Kidney glomerular epithelial cell (primary cell): ENCODE measurements around the gene KIRREL3.

Experiments used
- DNase-seq: peaks from one replicate; lab custom pipeline; 2025; lab: John Stamatoyannopoulos, UW

KIRREL3 gene

GRCh38 chr11:126914941-126915340 lies 85.6 kb downstream of the KIRREL3 start:
- no peak for DNase-seq

DNA sequence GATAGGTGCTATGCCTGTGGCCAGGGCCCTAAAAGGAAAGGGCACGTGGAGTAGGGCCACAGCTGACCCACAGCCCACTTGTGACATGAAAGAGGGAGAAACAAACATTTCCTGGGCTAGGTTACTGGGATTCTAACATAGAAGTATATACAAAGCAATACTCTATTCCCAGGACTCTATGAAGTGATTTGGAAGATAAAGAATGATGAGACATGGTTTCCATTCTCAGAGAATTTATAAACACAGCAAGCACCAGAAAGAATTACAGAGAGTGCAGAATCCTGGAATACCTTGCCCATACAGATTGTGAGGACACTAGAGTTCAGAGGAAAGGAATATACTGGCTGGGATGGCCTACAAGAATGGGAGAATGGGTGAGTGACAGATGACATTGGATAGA lies 86.4 kb downstream of the KIRREL3 start:
- no peak for DNase-seq

DNA sequence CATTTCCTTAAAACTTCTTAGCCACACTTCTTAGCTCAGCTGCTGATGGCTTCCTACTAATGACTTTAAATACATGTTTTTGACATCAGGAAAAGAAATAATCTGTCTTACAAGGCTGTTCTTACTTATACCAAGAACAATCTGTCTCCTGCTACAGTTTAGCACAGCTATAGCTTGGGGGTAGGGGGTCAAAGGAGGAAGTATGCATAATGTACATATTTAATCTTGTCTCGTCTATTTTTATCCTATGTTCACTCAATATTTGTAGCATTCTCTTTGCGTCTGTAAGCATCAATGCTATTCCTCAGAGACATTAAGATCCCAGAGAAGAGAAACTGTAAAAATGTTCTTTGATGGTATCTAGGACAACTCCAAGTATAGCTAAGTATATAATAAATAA lies 96.0 kb downstream of the KIRREL3 start:
- no peak for DNase-seq

GRCh38 chr11:126901783-126902182 lies 98.8 kb downstream of the KIRREL3 start:
- DNase-seq = no peak

DNA sequence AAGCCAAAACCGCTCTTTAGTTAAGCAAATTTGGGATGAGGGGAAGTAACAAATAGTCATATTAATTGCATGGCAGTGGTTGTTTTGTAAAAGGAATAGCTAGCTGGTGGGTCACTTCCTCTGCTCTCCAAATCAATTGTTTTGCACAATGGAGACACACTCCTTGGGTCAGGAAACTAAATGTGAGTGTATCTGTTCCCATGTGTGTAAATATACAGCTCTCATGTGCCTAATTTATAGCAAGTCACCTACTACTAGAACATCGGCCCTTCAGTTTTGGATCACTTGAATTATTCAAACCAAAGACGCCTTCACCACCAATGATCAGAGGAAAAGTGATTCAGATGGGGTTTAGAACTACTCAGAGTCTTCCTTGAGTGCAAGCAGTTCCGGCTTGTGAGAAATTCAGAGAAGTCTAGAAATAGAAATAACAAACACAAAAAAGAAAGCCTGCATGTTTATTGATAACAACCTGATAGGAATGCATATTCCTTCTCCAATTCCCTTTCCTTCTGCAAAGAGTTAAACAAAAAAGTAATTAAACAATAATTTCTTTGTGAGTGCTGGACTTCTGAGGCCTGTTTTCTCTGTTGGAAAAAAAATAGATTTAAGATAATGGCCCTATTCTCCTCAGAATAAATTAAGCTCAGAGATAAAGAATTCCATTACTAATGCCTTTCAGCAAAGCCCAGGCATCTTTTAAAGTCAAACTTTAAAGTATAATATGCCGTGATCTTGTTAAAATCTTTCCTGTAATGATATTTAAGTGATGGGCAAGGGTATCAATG lies 100.4 kb downstream of the KIRREL3 start:
- DNase-seq = no peak

DNA sequence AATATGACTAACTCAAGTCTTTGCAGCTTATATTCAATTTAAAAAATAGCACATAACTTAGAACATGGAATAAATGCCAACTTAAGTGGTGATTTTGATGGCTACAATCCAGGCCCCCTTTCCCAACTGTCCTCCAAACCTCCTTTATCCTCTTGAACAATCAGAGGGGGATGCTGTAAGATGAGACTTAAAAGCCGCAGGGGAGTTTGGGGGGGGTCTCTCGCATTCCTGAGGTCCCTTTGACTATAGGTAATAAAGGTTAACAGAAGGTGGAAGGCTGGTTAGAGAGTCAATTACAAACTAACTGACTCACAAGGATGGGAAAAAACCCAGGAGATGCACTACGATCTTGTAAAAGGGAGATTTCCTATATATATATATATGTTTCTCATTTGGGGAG lies 101.8 kb downstream of the KIRREL3 start:
- no peak for DNase-seq

- DNase-seq = no peak
Observed at GRCh38 chr11:126897430-126897829, 103.1 kb downstream of the KIRREL3 start.

- DNase-seq = no peak
Observed at GRCh38 chr11:126896025-126896424, 104.5 kb downstream of the KIRREL3 start.

DNA sequence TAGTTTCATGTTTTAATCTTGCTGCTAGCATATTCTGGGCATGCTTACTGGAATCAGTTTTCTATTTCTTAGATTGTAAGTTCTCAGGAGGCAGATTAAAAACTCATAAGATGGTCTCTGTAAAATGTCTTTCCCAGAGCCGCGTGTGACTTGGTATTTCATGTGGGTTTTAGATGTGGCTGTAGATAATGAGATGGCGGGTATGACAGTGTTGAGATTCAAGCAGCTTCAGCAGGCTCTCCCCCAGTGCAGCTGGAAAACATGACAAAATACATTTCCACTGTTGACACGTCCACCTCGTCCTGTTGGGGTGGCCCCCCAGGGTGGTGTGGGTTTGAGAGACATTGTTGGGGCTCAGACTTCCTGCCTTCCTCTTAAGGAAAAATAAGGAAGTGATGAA lies 106.8 kb downstream of the KIRREL3 start:
- no peak for DNase-seq

DNA sequence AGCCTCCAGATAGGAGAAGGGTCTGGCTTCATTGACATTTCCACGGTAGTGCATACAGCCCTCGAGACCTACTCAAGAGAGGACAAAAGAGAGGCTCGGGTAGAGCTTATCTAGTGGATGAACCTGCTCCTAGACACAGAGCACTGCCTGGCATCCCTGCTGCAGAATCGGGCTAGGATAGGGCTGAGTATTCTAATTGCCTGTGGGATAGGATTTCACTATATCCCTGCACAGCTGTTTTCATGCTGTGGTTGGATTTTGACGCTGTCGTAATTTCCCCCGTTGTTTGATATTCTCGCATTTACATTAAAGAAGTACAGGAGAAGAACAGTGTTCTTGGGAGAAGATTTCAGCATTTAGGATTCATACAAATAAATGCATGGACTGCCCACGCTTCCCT lies 107.8 kb downstream of the KIRREL3 start:
- no peak for DNase-seq

DNA sequence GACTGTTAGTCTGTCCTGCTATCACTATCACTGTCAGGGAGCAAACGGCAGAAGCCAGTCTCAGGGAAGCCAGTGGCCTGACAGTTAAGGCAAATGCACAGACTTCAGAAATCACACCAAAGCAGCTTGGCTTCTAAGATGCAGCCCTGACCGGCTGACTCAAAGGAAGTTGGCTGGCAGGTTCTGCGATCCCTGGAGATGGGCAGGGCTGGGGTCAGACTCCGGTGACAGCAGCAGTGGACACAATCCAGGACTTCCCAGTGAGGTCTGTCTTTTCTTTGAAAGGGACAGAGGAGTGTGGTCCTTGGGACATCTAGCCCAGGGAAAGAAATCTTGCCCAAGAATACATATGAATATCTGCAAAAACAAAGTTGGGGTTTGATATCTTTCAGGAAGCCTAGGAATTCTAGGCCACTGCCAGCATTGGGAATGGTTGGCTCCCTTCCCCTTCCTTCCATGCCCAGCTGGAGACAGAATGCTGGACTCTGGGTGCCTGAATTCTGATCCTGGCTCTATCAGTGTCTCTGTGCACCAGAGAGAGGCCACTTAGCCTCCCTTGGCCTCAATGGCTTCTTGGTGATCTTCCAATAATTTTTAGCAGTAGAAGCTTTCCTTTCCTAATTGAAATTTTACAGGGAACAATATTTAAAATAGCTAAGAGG lies 108.9 kb downstream of the KIRREL3 start:
- DNase-seq = no peak

DNA sequence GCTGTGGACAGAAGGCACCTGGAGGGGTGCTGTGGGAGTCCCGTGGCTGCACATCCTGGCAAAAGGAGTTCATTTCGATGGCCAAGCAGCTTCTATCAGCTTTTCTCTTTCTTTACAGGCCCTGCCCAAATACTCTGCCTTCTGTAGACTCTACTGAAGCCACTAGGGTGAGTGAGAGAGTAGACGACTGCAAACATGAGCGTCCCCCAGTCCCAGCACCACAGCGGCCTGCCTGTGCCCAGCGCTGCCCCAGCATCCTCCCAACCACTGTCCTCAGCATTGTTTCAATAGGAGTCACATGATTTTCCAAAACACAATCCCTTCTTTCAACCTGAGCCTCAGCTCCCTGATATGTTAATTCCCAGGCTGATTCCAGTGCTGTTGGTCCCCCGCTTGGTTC lies 110.0 kb downstream of the KIRREL3 start:
- DNase-seq = no peak

GRCh38 chr11:126888115-126888712 lies 112.4 kb downstream of the KIRREL3 start:
- DNase-seq = no peak

- DNase-seq = no peak
Observed at GRCh38 chr11:126886636-126887035, 113.9 kb downstream of the KIRREL3 start.

- no peak for DNase-seq
Observed at GRCh38 chr11:126886085-126886484, 114.5 kb downstream of the KIRREL3 start.

- peak; percentile 68 for DNase-seq
Observed at GRCh38 chr11:126884594-126884993, 116.0 kb downstream of the KIRREL3 start.

GRCh38 chr11:126884192-126884591 lies 116.4 kb downstream of the KIRREL3 start:
- no peak for DNase-seq

DNA sequence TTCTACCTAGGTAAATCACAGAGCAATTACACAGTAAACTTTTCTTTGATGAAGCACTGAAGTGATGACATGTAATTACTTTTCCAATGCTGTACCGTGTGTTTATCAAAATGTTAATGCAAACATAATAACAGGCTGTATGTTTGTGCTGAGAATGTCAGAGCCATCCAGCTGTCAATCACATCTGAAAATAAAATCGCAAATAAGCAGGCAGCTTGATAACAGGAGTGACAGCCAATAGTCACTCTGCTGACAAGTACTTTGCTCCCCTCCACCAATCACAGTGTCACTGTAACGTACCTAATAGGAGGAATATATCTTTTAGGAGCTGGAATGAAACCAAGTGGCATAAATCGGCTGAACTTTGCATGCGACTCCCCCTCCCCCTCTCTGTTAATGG lies 119.7 kb downstream of the KIRREL3 start:
- DNase-seq = no peak

GRCh38 chr11:126879516-126879915 lies 121.1 kb downstream of the KIRREL3 start:
- DNase-seq = no peak

- no peak for DNase-seq
Observed at GRCh38 chr11:126878913-126879482, 121.6 kb downstream of the KIRREL3 start.

GRCh38 chr11:126874831-126875230 lies 125.7 kb downstream of the KIRREL3 start:
- no peak for DNase-seq

DNA sequence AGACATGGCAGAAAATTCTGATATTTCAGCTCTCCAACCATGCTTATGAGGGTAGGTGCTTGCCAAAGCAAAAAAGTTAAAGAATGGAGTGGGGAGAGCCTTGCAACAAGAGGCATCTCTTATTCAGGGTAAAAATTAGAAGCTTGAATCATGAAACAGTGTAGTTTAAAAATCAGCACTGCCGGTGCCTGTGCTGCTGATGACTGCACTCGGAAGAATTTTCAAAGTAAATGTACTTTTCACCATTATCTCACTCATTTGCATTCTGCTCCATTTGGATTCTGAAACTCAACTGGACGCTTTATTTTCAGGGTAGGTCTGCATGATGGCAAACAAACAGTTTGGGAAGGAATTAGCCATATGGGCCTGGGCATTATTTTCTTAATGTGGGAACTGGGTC lies 126.3 kb downstream of the KIRREL3 start:
- DNase-seq = no peak

DNA sequence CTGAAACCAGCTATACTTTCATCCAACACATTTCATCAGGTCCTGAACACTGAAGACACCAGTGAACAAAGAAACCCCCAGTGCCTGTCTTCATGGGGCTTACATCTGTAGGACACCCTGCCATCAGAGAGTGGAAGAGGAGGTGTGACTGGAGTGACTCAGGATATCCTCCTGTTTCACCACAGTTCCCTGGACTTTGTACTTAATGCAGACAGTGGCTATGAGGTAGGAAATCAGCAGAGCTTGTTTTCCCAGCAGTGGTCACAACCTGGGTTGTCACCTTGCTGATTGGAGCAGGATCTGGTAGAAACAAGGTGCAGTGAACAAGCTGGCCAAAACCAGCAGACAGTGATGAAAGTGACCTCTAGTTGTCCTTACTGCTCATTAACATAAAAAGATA lies 128.8 kb downstream of the KIRREL3 start:
- no peak for DNase-seq
